NCI-H526 treated with DMSO at 0.1 percent for 48 hours (cell line): ENCODE data around the gene PUM1.
"Not testable (repeated sequence)": the region's sequence is repeated elsewhere in the genome, so short reads cannot be mapped to it uniquely, and the experiment has no call there.

ENCODE experiments used
- DNase-seq: peaks from one replicate; lab custom pipeline; 2025; lab: John Stamatoyannopoulos, UW

Gene PUM1

DNA sequence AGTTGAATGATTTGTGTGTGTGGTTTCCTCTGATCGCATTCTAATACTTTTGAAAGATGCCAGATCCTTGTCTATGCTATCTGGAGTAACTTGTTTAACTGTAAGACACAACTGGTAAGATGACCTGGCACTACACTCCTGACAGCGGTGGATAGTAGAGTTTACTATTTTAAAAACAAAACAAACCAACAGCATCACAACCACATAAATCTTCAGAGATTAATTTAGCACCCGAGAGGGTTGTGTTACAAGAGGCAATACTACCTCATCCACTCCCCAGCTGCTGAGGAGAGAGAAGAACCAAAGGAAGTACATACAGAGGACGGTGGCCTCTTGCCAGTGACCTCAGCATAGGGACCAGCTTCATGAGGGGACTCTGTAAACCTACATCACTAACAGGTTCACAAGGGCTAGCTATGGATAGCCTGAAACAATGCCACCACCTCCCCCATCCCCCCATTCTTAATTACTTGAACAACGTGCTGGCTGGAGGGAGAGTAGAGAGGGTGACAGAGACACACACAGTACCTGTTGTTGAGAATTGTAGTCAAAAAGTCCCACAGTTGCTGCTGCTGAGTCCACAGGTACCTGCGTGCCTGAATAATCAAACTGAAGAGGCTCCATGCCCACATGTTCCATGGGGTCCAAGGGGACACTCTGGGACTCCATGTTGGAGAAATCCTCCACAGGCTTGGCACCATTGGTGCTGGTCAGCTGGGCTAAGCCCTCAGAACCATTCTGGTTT, 73.5 kb downstream of the PUM1 start:
- DNase-seq, result no peak

DNA sequence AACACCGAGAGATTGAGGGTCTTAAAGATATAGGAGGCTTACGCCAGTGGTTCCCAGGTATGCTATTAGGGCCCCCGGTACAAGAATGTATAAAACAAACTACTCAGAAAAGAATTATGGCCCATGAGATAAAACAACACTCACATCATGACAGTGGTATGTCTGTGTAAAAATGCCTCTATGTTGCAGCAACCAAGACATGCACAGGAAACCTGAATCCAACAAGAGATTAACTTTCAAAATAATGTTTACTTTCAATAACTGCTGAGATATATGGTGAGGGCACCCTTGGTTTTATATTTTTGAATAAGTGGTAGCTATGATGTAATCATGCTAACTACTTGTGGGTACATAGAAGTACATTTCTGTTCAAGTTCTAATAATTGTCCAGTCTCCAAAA, 74.9 kb downstream of the PUM1 start:
- DNase-seq, result no peak

DNA sequence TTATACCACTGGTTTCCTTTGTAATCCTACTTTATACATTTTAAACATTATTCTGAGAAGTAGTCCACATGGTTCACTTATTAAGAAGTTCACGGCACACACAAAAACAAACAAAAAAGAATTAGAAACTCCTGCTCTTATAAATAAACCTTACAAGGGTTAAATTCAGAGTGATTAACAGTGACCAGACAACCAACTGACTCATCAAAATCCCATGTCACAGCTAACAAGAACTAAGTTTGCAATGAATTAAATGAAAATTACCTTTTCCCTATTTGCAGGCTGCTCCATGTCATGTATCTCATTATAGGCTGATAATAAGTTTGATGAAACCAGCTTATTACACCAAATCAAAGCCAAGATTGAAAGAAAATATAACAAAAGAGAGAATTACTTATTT, 77.5 kb downstream of the PUM1 start:
- DNase-seq, result no peak

DNA sequence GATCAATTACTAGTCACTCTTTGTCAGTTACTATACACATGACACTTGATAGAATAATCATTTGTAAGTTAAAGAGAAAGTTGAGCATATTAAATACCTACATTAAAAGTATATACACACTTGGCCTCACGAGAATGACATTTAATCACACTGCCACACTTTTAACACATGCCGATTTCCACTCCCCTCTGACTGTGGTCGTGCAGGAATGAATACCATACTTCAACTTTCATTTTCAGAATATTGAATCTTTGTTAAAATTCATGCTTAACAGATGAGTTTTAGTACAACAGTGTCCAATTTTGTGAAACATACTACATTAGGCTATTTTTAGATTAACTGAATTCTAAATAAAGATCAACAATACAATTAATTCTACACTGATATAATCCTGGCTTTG, 78.8 kb downstream of the PUM1 start:
- DNase-seq, result no peak

DNA sequence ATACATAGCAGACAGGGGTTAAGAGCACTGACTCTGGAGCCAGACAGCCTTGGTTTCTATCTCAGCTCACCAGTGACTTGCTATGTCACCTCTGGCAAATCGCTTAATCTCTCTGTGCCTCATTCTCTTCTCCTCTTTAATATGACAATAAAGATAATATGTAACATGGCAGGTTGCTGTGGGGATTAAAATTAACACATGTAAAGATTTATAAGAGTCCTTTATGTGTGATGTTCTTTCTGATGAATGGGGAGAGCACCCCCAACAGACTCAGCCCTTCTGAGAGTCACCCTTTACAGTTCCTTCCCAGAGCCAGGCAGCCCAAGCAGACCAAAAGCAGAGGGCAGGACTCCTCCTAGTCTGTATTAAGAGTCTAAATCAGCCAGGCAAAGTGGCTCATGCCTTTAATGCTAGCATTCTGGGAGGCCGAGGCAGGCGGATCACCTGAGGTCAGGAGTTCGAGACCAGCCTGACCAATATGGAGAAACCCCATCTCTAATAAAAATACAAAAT, 80.5 kb downstream of the PUM1 start:
- no peak for DNase-seq

DNA sequence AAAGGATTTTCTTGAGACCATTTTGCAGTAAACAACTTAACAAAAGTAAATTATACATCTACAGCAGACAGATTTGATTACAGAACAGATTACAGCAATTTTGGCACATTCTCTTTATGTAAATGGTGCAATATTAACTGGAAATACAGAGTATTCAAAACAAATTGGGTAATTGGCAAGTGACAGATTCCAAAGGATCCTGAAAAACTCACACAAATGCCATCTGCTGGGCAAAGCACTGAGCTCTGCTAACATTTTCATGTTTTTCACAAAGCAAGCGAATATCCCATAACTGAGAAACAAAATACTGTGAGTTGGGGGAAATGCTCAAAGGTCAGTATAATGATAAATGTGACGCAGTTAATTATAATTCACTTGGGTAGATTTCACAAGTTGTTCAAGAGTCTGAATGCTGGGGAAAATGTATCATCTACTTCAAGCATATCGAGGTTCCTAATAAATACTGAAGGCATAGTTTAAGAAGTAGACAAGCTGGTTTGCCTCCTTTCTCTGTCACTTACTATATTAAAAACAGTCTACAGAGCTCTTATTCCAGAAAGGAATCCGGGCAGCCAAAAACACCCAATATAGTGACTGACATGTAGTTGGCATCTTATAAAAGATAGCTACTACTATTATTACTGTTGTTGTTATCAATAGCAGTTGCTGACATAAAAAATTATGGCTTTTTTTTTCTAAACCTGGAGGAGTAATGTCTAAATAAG, 81.2 kb downstream of the PUM1 start:
- DNase-seq, result no peak

DNA sequence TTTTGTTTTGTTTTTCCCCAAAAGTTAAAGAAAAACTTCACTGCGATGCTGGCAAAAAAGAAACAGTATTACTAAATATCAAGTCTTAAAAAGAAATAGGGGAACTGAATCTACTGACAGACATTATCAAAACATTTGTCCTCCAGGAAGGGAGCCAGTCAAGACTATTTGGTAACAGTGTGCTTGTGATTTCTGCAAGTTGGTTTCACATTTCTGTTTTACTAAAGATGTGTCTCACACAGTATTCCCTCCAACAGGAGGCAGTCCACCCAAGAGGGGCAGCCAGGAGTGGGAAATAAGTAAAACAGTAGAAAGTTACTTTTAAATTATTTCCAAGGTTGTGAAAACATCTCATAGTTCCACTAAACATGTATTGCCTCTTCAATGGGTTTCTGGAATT, 82.6 kb downstream of the PUM1 start:
- no peak for DNase-seq

DNA sequence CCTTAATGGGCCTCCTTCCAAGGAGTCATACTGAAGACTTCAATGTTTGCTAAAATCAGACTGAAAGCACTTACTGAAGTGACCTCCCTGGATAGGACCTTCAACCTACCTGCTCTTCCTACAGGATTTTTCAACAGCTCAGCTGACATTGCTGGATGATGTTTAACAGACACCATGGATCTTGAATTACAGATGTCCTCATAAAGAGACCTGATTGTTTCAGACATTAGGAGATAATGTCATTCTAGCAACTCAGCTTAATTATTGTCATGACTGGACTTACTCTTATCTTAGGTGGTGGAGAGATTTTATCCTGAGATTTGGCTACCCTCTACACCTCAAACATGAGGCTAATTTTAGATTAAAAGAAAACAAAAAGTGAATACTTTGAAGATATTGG, 83.1 kb downstream of the PUM1 start:
- DNase-seq, result no peak

DNA sequence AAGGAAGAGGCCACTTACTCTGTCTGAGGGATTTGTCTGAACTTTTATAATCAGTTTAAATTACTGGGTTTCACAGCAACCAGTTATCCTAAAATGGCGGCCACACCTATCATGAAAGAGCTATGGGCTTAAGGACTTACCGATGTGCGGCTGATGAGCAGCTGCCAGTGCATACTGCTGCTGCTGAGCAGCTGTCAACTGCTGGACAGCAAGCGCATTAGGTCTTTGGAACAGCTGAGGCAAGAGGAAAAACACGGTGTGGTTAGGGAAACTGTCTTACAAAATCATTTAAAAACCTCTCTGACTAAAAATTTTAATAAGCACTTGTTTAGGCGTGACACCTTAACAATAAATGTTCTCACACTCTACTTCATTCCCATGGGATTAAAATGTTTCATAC, 84.3 kb downstream of the PUM1 start:
- no peak for DNase-seq

DNA sequence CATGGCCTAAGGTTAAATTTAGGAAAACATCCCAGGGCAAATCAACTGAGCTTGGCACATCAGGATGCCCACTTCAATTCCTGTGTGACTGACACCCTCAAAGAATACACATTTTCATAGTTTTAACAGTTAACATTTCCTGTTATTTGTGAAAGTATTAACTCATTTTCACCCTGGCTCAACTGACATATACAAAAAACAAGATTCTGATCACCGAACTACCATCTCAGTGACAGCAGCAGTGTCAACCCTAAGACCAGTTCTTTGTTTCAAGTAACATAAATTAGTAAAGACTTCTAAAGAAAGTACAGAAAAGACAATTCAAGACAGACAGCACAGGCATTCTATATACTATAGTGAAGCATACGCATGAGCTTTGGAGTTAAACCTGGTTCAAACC, 88.0 kb downstream of the PUM1 start:
- DNase-seq, result no peak

DNA sequence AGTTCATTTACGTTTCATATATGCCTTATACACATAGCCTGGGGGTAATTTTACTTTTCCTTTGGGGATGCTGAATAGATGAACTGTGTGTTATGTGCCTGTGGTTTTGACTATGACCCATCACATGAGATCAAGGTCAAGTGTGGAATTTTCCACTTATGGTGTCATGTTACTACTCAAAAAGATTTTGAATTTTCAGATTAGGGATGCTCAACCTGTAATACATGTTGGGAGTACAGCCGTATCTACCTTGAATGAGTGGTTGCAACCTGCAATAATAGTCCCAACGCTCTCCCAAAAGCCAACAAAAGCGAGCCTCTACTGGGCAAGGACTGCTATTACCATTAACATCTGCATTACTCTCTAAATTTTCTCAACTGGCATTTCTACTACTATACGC, 88.4 kb downstream of the PUM1 start:
- no peak for DNase-seq

DNA sequence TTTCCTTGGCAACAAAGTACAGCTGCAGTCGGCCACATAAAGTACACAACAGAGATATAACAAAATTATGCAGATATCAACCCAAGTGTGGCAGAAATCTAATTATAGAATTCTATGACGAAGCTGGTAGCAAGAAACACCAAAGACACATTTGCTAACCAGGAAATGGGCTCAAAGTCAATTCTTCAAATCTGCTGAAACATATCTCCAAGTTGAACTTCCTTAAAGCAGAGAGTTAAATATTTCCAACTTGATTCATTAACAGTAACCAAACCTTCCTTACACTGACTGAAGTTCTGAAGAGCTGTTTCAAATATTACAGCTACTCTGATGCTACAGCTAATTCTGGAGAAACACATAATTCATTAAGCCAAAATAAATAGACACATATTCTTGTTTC, 89.4 kb downstream of the PUM1 start:
- DNase-seq, result no peak

DNA sequence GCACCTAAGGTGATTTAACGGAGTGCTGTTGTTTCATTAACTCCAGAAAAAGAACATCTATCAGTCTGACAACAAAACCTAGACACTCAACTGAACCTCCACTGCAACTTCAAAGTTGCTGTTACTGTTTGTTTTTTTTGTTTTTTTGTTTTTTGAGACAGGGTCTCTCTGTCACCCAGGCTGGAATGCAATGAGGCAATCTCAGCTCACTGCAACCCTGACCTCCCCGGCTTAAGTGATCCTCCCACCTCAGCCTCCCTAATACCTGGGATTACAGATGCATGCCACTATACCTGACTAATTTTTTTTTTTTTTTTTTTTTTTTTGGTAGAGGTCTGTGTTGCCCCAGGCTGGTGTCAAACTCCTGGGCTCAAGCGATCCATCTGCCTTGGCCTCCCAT, 90.3 kb downstream of the PUM1 start:
- DNase-seq, result no peak

DNA sequence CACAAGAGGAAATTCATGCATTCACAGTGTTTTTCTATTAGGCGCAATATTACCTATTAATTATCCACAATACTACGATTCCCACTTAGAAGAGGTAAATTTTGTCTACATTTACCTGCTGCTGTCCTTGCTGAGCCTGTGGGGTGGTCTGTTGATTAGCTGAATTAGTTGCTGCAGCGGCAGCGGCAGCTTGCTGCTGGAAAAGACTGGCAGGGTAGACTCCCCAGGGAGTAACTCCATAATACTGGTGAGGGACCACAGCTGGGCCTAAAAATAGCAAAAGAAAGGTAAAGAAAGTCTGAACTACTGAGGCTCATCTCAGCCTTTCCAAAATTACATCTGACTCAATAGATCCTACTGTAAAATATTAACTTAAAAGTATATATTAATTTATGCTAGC, 91.0 kb downstream of the PUM1 start:
- no peak for DNase-seq

DNA sequence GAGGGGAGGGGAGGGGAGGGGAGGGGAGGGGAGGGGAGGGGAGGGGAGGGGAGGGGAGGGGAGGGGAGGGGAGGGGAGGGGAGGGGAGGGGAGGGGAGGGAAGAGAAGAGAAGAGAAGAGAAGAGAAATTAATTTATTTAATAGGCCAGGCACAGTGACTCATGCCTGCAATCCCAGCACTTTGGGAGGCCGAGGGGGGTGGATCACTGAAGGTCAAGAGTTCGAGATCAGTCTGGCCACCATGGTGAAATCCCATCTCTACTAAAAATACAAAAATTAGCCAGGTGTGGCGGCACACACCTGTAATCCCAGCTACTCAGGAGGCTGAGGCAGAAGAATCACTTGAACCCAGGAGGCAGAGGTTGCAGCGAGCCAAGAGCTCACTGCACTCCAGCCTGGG, 93.2 kb downstream of the PUM1 start:
- DNase-seq, result not testable (repeated sequence)

DNA sequence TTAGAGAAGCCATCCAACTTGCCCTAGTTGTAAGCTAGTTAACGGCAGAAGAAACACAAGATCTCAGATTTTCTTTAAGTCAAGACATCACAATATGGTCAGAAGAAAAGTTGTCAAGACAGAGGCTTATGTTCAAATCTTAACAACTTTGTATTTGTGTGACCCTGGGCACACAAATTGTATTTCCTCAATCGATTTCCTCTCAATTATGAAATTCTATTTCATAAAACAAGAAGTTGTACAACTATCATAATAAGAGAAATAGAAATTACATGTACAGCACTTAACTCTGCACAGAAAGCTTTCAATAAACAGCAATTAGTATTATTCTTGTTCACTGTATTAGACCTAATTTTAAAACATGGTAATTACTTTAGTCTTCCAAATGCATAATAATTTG, 94.0 kb downstream of the PUM1 start:
- DNase-seq, result no peak

DNA sequence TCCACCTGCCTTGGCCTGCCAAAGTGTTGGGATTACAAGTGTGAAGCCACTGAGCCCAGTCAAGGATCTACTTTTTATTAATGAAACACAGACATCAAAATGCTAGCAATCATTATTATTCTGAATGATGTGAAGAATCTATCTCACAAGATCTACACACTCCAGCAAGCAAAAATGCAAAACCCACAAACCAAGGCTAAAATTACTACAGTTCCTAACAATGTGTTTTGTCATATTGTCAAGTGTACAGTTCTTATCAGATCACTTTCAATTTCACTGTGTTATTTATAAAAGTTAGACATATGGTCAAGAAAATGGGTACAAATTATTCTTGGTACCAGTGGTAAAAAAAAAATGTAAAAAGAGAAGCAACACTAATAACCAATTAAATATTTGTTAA, 95.6 kb downstream of the PUM1 start:
- no peak for DNase-seq

DNA sequence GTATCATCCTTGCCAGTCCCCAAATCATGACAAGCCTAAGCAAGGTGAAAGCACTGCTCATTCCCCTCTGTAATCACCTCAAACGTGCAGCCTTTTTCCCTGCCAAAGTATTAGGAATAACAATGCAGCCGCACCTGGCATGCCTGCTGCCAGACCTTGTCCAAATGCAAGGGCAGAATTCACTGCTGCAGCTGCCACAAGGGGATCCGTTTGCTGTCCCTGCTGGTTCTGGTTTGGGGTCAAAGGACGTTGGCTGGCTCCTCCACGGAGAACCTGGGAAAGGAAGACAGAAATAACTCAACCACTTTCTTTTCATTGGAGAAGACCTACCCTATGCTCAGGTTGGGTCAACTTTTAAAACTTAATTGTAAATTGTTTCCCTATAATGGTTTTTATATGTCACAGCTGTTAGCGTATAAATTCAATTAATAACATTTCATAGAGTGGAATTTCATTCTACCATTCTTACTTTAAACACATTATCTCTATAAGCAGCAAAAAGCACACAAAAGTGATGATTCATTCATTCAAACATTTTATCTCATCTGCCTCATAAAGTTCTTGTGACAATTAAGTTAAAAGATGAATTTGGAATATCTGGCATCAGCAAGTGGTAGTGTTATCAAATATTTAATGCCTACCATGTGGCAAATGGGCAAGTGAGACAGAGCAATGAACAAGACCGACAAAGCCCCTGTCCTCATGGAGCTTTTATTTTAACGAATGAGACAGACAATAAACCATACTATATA, 97.1 kb downstream of the PUM1 start:
- no peak for DNase-seq

DNA sequence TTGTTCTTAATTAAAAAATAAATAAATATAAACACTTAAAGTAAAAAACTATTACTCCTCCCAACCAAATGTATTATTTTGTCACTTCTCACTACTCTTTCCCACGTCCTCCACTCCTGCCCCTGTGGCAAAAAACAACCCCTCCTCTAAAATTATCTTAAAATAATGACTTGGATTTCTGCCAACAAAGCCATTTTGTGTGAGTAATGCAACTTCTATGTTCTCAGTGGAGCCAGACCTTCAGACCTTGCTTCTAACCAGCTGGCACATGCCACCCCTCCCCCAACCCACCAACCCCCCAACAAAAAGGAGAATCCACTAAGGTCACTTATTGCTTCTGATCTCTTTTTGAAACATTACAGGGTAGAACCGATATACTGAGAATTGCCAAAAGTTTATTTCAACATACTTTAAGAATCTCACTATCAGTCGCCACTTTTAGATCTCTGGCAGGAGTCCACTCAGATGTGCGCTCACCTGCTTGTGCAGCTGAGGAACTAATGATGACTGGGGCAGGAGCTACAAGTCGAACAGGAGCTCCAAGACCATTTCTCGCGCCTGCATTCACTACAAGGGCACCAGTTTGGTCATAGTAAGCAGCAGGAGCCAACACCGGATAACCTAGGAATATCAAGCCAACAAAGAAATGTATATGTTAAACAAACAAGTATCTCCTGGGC, 98.7 kb downstream of the PUM1 start:
- DNase-seq, result no peak

DNA sequence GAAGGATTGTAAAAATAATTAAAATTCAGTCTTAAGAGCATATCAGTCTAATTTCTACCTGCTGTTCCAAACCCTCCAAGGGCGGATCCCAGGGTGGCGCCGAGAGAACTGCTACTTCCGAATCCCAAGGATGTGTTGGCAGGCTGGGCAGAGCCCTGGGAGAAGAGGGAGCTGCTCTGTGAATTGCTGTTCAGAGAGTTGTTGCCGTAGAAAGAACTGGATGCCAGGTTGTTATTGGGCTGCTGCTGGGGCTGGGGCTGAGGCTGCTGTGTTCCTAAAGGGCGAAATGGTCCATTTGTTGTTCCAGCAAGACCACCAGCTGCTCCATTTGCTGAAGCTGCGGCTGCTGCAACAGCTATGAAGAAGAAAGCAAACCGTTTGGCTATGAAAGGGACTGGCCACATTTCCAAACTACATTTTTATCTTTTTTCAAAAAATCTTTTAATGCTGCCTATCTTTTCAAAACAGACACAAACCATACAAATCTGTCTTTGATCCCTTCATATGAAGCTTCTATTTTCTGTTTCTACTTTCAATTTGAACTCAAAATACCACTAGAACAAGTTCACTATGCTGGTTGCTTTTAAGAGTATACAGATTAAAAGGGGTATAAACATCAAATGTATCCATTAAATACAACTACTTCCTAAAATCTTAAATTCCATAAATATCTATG, 99.5 kb downstream of the PUM1 start:
- DNase-seq, result no peak

DNA sequence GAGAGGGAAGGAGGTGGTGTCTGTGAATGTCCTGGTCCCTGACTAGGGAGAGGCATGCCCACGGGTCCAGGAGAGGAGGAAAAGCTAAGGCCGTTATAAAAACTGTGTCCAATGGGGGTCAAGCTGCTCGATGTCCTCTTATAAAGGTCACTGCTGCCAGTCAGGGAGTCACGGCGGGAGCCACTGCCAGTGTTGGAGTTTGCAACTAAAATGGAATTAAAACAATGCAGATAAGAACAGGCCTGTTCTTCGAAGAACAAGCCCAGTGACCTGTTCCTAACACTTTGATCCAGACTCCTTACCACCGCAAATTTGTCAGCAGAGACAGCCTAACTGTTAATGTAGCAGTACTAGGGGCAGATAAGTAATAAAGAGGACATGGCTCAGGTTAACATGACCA, 100.8 kb downstream of the PUM1 start:
- no peak for DNase-seq
